BLaER1 (cell line): ENCODE results near the gene DNTT.
A peak's percentile ranks its signal among the peaks of the same experiment; 100 is the strongest.

ENCODE experiments used
- H3K27ac ChIP-seq: shearing (Covaris generic); formaldehyde crosslinking; 2 replicates; pipeline ENCODE4 v1.8.1; 2022
- H3K27me3 ChIP-seq: shearing (Covaris generic); formaldehyde crosslinking; 2 replicates; pipeline ENCODE4 v1.8.1; 2022
- H3K36me3 ChIP-seq: shearing (Covaris generic); formaldehyde crosslinking; 2 replicates; pipeline ENCODE4 v1.8.1; 2022
- H3K4me1 ChIP-seq: shearing (Covaris generic); formaldehyde crosslinking; 2 replicates; pipeline ENCODE4 v1.8.1; 2022
- H3K4me2 ChIP-seq: shearing (Covaris generic); formaldehyde crosslinking; 2 replicates; pipeline ENCODE4 v1.8.1; 2022
- H3K4me3 ChIP-seq: shearing (Covaris generic); formaldehyde crosslinking; 2 replicates; pipeline ENCODE4 v1.8.1; 2022
- H3K9ac ChIP-seq: shearing (Covaris generic); formaldehyde crosslinking; 2 replicates; pipeline ENCODE4 v1.8.1; 2022
- H3K9me3 ChIP-seq: shearing (Covaris generic); formaldehyde crosslinking; 2 replicates; pipeline ENCODE4 v1.8.1; 2022
- H4K20me1 ChIP-seq: shearing (Covaris generic); formaldehyde crosslinking; 2 replicates; pipeline ENCODE4 v1.8.1; 2022
- Cebpa-rat ChIP-seq: shearing (Covaris generic); IDR thresholded peaks from 2 replicates; pipeline ENCODE4 v1.8.1; 2022

The DNTT gene

DNA sequence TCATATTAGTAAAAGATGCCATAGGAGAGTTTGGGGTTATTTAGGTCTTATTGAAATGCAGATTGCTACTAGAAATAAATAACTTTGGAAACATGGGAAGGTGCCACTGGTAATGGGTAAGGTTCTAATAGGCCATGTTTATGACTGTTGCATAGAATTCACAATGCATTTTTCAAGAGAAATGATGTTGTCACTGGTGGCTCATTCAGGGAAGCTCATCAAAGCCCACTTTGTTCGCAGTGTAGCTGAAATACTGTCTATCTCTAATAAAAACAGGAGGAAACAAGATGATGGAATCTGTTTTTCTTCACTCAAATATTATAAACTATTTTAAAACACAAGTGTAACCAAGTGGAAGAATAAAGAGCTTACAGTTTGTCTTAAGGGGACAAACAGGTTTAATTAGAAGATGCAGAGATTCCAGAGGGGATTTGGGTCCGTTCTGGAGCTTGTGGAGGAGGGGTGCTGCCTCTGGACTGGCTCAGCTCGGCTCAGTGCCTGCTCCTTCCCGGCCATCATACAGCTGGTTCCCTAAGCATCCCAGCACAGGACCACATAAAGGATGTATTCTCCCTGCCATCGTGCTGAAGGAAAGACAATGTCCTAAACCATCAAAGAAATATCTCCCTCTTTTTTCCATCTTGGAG lies 34.2 kb downstream of the DNTT start:
- Histone ChIP-seq H4K20me1 (peaks cover 100% of the 10 kb centered on the region), H3K4me3 (no peak overlapping the region), H3K4me2 (no peak overlapping the region), H3K27me3 (no peaks in the 10 kb centered on the region), H3K9me3 (no peaks in the 10 kb centered on the region; the same call in 1 of the 2 replicates), H3K4me1 (peaks cover 9% of the 10 kb centered on the region; the same call in 1 of the 2 replicates), H3K27ac (no peak overlapping the region), H3K9ac (no peak overlapping the region), H3K36me3 (peaks cover 95% of the 10 kb centered on the region)
- no peak for TF ChIP-seq Cebpa-rat

GRCh38 chr10:96339383-96339782 lies 35.1 kb downstream of the DNTT start:
- no peak overlapping the region for H3K9ac ChIP-seq
- H3K4me1 ChIP-seq, result peaks cover 19% of the 10 kb centered on the region
- peaks cover 95% of the 10 kb centered on the region for H3K36me3 ChIP-seq
- no peak overlapping the region for H3K4me2 ChIP-seq
- TF ChIP-seq Cebpa-rat, result no peak
- no peaks in the 10 kb centered on the region for H3K27me3 ChIP-seq
- H3K4me3 ChIP-seq, result no peak overlapping the region
- peaks cover 100% of the 10 kb centered on the region for H4K20me1 ChIP-seq
- H3K27ac ChIP-seq, result no peak overlapping the region
- H3K9me3 ChIP-seq, result peaks cover 7% of the 10 kb centered on the region; the same call in 1 of the 2 replicates

DNA sequence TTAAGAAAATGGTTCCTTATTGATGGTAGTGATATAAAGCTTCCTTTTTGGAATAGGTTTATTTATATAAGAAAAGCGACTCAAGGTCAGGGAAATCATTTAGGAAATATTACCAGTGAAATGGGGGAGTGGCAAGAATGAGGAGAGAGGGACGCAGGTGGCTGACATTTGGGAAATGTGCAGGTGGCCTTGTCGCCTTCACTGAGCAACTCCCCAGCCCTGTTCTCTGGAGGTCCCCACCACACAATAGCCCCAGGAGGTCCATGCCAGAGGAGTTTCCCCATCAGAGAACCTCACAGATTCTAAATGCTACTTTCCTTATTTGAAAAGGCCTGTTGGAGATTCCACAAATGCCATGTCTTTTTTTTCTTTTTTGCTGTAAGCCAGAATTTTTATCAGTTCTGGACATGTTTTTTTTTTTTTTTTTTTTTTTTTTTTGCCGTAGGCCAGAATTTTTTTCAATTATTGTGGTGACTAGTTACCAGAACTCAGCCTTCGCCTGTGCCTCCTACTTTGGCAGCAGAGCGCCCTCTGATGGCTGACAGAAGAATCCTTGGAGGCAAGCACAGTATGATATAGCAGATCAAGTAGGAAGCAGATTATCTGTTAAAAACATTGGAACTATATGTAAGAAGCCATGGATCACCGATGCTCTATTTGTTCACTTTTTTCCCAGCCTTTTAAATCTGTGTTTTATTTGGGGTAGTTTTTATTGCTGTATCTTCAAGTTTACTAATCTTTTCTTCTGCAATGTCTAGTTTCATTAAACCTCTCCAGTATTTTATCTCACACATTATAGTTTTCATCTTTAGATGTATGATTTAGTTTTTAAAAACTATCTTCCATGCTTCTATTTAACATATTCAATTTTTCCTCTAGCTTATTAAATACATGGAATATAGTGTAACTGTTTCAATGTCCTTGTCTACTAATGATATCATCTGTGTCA lies 36.0 kb downstream of the DNTT start:
- peaks cover 14% of the 10 kb centered on the region for H3K9me3 ChIP-seq
- no peak overlapping the region for H3K9ac ChIP-seq
- H3K4me1 ChIP-seq, result peaks cover 25% of the 10 kb centered on the region
- TF ChIP-seq Cebpa-rat, result no peak
- H4K20me1 ChIP-seq, result peaks cover 100% of the 10 kb centered on the region
- H3K27me3 ChIP-seq, result no peaks in the 10 kb centered on the region
- H3K36me3 ChIP-seq, result peaks cover 95% of the 10 kb centered on the region
- no peak overlapping the region for H3K4me3 ChIP-seq
- no peak overlapping the region for H3K4me2 ChIP-seq
- no peak overlapping the region for H3K27ac ChIP-seq

DNA sequence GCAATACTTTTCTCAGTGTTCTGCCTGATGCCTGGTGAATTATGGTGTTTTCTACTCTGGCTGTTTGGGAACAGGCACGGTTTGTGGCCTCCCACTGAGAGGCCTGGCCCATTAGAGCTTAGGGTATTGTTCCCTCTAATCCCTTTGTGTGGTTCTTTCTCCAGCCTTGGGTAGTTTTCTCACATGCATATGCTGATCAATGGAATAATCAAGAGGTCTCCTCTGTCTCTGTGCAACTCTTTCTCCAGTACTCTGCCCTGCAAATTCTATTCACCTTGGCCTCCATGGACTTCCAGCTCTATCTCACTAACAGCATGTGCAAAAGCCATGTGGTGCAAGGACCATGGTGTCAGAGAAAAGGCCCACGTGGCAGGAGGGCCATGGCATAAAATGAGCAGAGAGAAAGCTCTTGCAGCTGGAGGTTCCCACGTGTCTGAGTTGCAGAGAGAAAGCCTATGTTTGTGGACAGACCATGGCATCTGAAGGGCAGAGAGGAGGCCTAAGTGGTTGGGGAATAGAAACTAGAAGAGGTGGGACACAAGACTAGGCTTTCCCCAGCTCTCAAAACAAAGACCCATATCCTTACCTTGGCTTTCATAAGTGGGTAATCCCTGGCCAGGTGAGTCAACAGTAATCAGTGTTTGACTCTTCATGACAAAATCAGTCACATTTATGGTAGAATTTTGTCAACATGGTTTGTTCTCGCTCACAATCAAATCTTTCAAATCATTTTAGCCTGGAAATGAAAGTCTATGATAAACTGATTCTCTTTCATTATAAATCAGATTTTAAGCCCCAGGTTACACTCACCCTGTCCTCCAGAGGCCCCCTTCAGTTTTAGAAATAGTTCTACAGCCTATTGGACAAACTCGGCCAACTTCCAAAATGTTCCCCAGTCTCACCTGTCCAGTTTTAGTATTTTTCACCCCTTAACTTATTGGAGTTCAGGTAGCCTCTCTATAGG lies 37.3 kb downstream of the DNTT start:
- H3K9me3 ChIP-seq, result peaks cover 25% of the 10 kb centered on the region
- H4K20me1 ChIP-seq, result peaks cover 99% of the 10 kb centered on the region
- H3K36me3 ChIP-seq, result peaks cover 95% of the 10 kb centered on the region
- H3K27me3 ChIP-seq, result no peaks in the 10 kb centered on the region
- no peak overlapping the region for H3K4me2 ChIP-seq
- no peak overlapping the region for H3K27ac ChIP-seq
- TF ChIP-seq Cebpa-rat, result no peak
- H3K4me3 ChIP-seq, result no peak overlapping the region
- peaks cover 26% of the 10 kb centered on the region for H3K4me1 ChIP-seq
- H3K9ac ChIP-seq, result no peak overlapping the region

GRCh38 chr10:96342402-96342801 lies 38.2 kb downstream of the DNTT start:
- Histone ChIP-seq H4K20me1 (peaks cover 90% of the 10 kb centered on the region), H3K27ac (no peak overlapping the region), H3K27me3 (no peaks in the 10 kb centered on the region), H3K4me3 (no peak overlapping the region), H3K4me1 (peaks cover 26% of the 10 kb centered on the region), H3K9ac (no peak overlapping the region), H3K36me3 (peaks cover 91% of the 10 kb centered on the region), H3K4me2 (no peak overlapping the region), H3K9me3 (peaks cover 25% of the 10 kb centered on the region)
- TF ChIP-seq Cebpa-rat, result no peak

GRCh38 chr10:96344178-96344577 lies 39.9 kb downstream of the DNTT start:
- Histone ChIP-seq H3K4me3 (no peak overlapping the region), H3K27me3 (no peaks in the 10 kb centered on the region), H3K36me3 (peaks cover 87% of the 10 kb centered on the region), H4K20me1 (peaks cover 78% of the 10 kb centered on the region), H3K9ac (no peak overlapping the region), H3K27ac (peak overlapping the region; percentile 32; the same call in 1 of the 2 replicates), H3K9me3 (peaks cover 25% of the 10 kb centered on the region), H3K4me2 (0 out of 2 replicates have a peak overlapping the region, but pooled peaks have one; percentile 10), H3K4me1 (peaks cover 20% of the 10 kb centered on the region)
- no peak for TF ChIP-seq Cebpa-rat

DNA sequence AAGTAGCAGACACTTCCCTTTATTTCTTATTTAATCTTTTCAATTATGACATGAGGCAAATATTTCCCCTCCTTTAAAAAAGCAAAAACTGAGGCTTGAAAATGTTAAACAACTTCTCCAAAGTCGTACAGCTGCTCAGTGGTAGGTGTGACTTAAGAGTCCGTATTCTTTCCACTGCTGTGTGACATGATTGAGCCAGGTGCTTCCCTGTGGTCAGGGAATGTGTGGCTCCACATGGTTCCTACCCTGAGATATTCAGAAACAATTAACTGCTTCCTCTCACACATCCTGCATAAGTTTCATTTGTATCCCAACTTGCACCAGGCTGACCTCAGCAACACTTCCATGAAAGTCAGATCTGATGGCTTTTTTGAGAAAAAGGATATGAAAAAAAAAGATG lies 41.0 kb downstream of the DNTT start:
- no peak overlapping the region for H3K4me3 ChIP-seq
- no peak overlapping the region for H3K27ac ChIP-seq

DNA sequence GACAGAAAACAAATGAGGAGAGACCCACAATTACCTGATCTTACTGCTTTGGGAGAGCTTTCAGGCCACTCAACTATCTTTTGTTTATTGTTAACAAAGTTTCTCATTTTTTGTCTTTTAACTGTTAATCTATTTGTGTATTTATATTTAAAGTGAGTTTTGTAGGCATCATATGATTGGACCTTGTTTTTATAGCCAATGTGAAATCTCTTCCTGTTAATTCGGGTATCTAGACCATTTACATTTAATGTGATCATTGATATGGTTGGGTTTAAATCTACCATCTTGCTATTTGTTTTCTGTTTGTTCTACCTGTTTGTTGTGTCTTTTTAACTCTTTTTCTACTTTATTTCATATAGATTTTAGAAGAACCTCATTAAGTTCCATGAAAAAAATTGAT lies 42.1 kb downstream of the DNTT start:
- H3K27me3 ChIP-seq, result no peaks in the 10 kb centered on the region
- TF ChIP-seq Cebpa-rat, result no peak
- peaks cover 79% of the 10 kb centered on the region for H3K36me3 ChIP-seq
- peaks cover 19% of the 10 kb centered on the region for H3K4me1 ChIP-seq
- H3K9ac ChIP-seq, result no peak overlapping the region
- H3K4me3 ChIP-seq, result no peak overlapping the region
- H4K20me1 ChIP-seq, result peaks cover 66% of the 10 kb centered on the region
- H3K27ac ChIP-seq, result no peak overlapping the region
- peaks cover 25% of the 10 kb centered on the region for H3K9me3 ChIP-seq
- H3K4me2 ChIP-seq, result no peak overlapping the region

More for the DNA sequence above, 41.0 kb downstream of the DNTT start:
- Histone ChIP-seq H3K9ac (no peak overlapping the region), H3K4me2 (no peak overlapping the region), H3K4me1 (peaks cover 19% of the 10 kb centered on the region), H3K9me3 (peaks cover 25% of the 10 kb centered on the region), H3K36me3 (peaks cover 83% of the 10 kb centered on the region), H3K27me3 (no peaks in the 10 kb centered on the region), H4K20me1 (peaks cover 77% of the 10 kb centered on the region)
- TF ChIP-seq Cebpa-rat, result no peak

DNA sequence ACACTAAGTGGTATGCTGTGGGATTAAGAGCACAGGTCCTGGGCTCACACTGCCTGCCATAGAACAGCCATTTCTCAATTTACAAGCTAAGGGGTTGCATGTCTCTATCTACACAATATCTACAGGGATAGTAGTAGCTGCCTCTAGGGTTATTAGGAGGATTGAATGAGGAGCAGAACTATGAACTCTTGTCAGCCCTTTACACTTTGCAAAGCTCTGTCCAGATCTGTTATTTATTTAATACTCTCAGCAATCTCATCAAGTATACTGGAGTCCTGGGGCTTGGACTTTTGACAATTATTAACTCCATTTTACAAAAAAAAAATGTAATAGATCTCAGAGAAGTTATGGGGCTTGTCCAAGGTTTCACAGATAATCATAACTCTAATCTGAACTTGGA lies 47.8 kb downstream of the DNTT start:
- H3K27me3 ChIP-seq, result no peaks in the 10 kb centered on the region
- no peaks in the 10 kb centered on the region for H3K4me1 ChIP-seq
- TF ChIP-seq Cebpa-rat, result no peak
- no peak overlapping the region for H3K4me2 ChIP-seq
- H3K4me3 ChIP-seq, result no peak overlapping the region
- H3K27ac ChIP-seq, result no peak overlapping the region
- peaks cover 76% of the 10 kb centered on the region for H3K36me3 ChIP-seq
- H3K9ac ChIP-seq, result no peak overlapping the region
- H3K9me3 ChIP-seq, result no peaks in the 10 kb centered on the region
- peaks cover 54% of the 10 kb centered on the region; the same call in 1 of the 2 replicates for H4K20me1 ChIP-seq
